ENCODE measurements around the gene HNRNPA2B1.
"Not testable (repeated sequence)": the region's sequence is repeated elsewhere in the genome, so short reads cannot be mapped to it uniquely, and the experiment has no call there.

The HNRNPA2B1 gene

GRCh38 chr7:26160896-26161295 is 39.6 kb downstream of the HNRNPA2B1 start:
- DNase-seq = no peak

GRCh38 chr7:26159243-26159642 is 41.3 kb downstream of the HNRNPA2B1 start:
- no peak for DNase-seq

- DNase-seq = no peak
Measured at GRCh38 chr7:26157520-26158105, 42.9 kb downstream of the HNRNPA2B1 start.

- no peak for DNase-seq
Measured at GRCh38 chr7:26156451-26157420, 43.8 kb downstream of the HNRNPA2B1 start.

GRCh38 chr7:26155531-26156375 is 44.8 kb downstream of the HNRNPA2B1 start:
- DNase-seq = no peak

GRCh38 chr7:26153823-26154783 is 46.4 kb downstream of the HNRNPA2B1 start:
- no peak for DNase-seq

GRCh38 chr7:26153241-26153822 is 47.2 kb downstream of the HNRNPA2B1 start:
- DNase-seq = no peak

- DNase-seq = not testable (repeated sequence)
Measured at GRCh38 chr7:26152782-26153240, 47.7 kb downstream of the HNRNPA2B1 start.

GRCh38 chr7:26151953-26152781 is 48.4 kb downstream of the HNRNPA2B1 start, which contains the start of gene NFE2L3:
TSS of gene NFE2L3 (plus strand) at chr7:26152198. CDS start at chr7:26152499, 301 bp downstream.
- peak; percentile 31 for DNase-seq

GRCh38 chr7:26151650-26151952 is 48.9 kb downstream of the HNRNPA2B1 start:
- no peak for DNase-seq

GRCh38 chr7:26151096-26151495 is 49.5 kb downstream of the HNRNPA2B1 start:
- no peak for DNase-seq

GRCh38 chr7:26149391-26149977 is 51.1 kb downstream of the HNRNPA2B1 start:
- DNase-seq = no peak

- DNase-seq = not testable (repeated sequence)
Measured at GRCh38 chr7:26148307-26148700, 52.2 kb downstream of the HNRNPA2B1 start.

- DNase-seq = not testable (repeated sequence)
Measured at GRCh38 chr7:26147646-26148306, 52.8 kb downstream of the HNRNPA2B1 start.

GRCh38 chr7:26147030-26147429 is 53.5 kb downstream of the HNRNPA2B1 start:
- DNase-seq = no peak

GRCh38 chr7:26145238-26145637 is 55.3 kb downstream of the HNRNPA2B1 start:
- DNase-seq = no peak

GRCh38 chr7:26144184-26145080 is 56.1 kb downstream of the HNRNPA2B1 start:
- no peak for DNase-seq

GRCh38 chr7:26143298-26144048 is 57.1 kb downstream of the HNRNPA2B1 start:
- DNase-seq = no peak
